Endothelial cell (in vitro differentiated cells): ENCODE data around the gene KCNIP3. TPM values are rescaled to one million over a fixed set of nuclear protein-coding genes. Genes with fewer than 3 reads are reported as not detected.

ENCODE experiments used
- DNase-seq: peaks from one replicate; pipeline ENCODE4 v3.0.0; 2021; ENCODE audit warnings: low spot score
- H3K27ac Mint-ChIP-seq: one replicate; pipeline ENCODE4 v1.8.0; 2021; ENCODE audit warnings: mixed read lengths, inconsistent platforms; ENCODE audit not compliant: unreplicated experiment
- H3K27me3 Mint-ChIP-seq: one replicate; pipeline ENCODE4 v1.8.0; 2021; ENCODE audit warnings: mild to moderate bottlenecking, moderate library complexity, mixed read lengths, inconsistent platforms; ENCODE audit not compliant: unreplicated experiment
- H3K36me3 Mint-ChIP-seq: one replicate; pipeline ENCODE4 v1.8.0; 2021; ENCODE audit warnings: mild to moderate bottlenecking, low read depth, mixed read lengths, inconsistent platforms; ENCODE audit not compliant: unreplicated experiment
- H3K4me1 Mint-ChIP-seq: one replicate; pipeline ENCODE4 v1.8.0; 2021; ENCODE audit warnings: mild to moderate bottlenecking, mixed read lengths, inconsistent platforms; ENCODE audit not compliant: unreplicated experiment
- H3K4me3 Mint-ChIP-seq: one replicate; pipeline ENCODE4 v1.8.0; 2021; ENCODE audit warnings: mild to moderate bottlenecking, mixed read lengths, inconsistent platforms; ENCODE audit not compliant: unreplicated experiment
- H3K9me3 Mint-ChIP-seq: one replicate; pipeline ENCODE4 v1.8.0; 2021; ENCODE audit warnings: mixed read lengths, inconsistent platforms; ENCODE audit not compliant: unreplicated experiment
- CTCF ChIP-seq: fragments of 200-600 bp; sonication (generic); IDR thresholded peaks from one replicate; pipeline ENCODE4 v1.5.0; 2021; ENCODE audit warnings: antibody characterized with exemption; ENCODE audit not compliant: unreplicated experiment
- total RNA-seq: library from RNA; stranded (reverse); fragmentation: NEBNext Ultra II Directional; extraction: Animal tissue kit (Norgen Biotek cat#: 25700); gene quantifications from one replicate; pipeline ENCODE4 v1.2.1, GENCODE V29; 2021; ENCODE audit not compliant: unreplicated experiment

The KCNIP3 gene
- total RNA-seq, 1 donor from 2014 or later: 0.26 TPM

DNA sequence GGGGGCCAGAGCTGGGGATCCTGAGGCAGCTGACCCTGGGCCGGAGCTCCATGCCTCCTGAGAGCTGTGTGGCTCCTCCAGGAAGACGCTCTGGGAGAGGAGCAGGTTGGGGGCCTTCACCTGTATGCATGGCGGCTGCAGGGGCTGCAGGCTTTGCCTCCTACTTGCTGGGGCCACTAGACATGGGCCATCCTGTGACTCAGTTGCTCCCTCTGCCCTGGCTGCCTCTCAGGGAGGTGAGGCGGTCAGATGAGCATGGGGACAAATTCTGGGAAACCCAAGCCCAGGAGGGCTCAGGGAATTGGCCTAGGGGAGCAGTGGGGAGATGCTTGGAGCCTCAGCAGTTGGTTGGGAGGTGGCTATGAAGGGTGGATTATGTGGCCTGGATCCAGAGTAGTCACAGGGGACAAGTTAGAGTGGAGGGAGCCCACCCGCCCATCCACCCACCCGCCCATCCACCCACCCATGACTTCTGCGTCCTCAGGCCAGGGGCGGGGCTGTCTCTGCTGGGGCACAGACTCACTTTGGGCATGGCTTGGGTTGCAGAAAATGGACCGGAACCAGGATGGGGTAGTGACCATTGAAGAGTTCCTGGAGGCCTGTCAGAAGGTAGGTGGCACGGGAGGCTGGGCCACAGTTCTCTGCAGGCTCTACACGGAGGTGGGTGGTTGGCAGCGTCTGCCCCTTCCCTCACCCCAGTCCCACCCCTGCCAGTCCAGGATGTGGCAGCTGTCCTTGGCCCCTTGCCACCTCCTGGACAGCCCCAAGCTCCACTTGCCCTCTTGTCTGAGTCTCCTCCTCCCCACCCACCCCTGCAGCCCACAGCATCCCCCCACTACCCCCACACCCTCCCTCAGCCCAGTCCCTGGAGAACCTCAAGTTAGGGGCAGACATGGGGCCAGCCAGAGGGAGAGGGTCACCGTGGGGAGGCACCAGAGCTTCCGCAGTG lies 85.8 kb downstream of the KCNIP3 start:
- H3K4me1 Mint-ChIP-seq: peaks cover 5% of the 10 kb centered on the region
- TF ChIP-seq CTCF: no peak
- no peak overlapping the region for H3K27ac Mint-ChIP-seq
- H3K36me3 Mint-ChIP-seq: no peaks in the 10 kb centered on the region
- no peak overlapping the region for H3K4me3 Mint-ChIP-seq
- peaks cover 17% of the 10 kb centered on the region for H3K27me3 Mint-ChIP-seq
- no peak for DNase-seq
- H3K9me3 Mint-ChIP-seq: no peaks in the 10 kb centered on the region

GRCh38 chr2:95383635-95384027 lies 86.5 kb downstream of the KCNIP3 start:
- H3K4me3 Mint-ChIP-seq: no peak overlapping the region
- H3K27ac Mint-ChIP-seq: no peak overlapping the region
- TF ChIP-seq CTCF: no peak

GRCh38 chr2:95384854-95385569 lies 87.9 kb downstream of the KCNIP3 start:
- Mint-ChIP-seq H3K36me3 (no peaks in the 10 kb centered on the region), H3K27me3 (peaks cover 14% of the 10 kb centered on the region), H3K4me1 (peaks cover under 1% of the 10 kb centered on the region), H3K4me3 (no peak overlapping the region), H3K9me3 (no peaks in the 10 kb centered on the region), H3K27ac (no peak overlapping the region)
- TF ChIP-seq CTCF: no peak
- DNase-seq: no peak

More at GRCh38 chr2:95383635-95384027, 86.5 kb downstream of the KCNIP3 start:
- H3K27me3 Mint-ChIP-seq: peaks cover 17% of the 10 kb centered on the region
- no peaks in the 10 kb centered on the region for H3K9me3 Mint-ChIP-seq
- H3K36me3 Mint-ChIP-seq: no peaks in the 10 kb centered on the region
- peaks cover 5% of the 10 kb centered on the region for H3K4me1 Mint-ChIP-seq
- no peak for DNase-seq

DNA sequence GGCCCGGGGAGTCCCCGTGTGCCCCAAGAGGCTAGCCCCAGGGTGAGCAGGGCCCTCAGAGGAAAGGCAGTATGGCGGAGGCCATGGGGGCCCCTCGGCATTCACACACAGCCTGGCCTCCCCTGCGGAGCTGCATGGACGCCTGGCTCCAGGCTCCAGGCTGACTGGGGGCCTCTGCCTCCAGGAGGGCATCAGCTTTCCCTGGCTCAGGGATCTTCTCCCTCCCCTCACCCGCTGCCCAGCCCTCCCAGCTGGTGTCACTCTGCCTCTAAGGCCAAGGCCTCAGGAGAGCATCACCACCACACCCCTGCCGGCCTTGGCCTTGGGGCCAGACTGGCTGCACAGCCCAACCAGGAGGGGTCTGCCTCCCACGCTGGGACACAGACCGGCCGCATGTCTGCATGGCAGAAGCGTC lies 88.4 kb downstream of the KCNIP3 start:
- Mint-ChIP-seq H3K36me3 (no peaks in the 10 kb centered on the region), H3K27me3 (peaks cover 16% of the 10 kb centered on the region), H3K4me1 (no peaks in the 10 kb centered on the region), H3K4me3 (no peak overlapping the region), H3K27ac (no peak overlapping the region), H3K9me3 (no peaks in the 10 kb centered on the region)
- TF ChIP-seq CTCF: no peak
- DNase-seq: no peak
